Activated naive CD8-positive, alpha-beta T cell treated with anti-CD3 and anti-CD28 coated beads, Interleukin-2, amount 50 U/mL, for 16 hours (primary cell): Measurements from ENCODE around the gene TIGAR.

Source experiments
- DNase-seq: peaks from one replicate; pipeline ENCODE4 v3.0.0-alpha.2; 2020; ENCODE audit warnings: low read depth, low spot score

Gene TIGAR

DNA sequence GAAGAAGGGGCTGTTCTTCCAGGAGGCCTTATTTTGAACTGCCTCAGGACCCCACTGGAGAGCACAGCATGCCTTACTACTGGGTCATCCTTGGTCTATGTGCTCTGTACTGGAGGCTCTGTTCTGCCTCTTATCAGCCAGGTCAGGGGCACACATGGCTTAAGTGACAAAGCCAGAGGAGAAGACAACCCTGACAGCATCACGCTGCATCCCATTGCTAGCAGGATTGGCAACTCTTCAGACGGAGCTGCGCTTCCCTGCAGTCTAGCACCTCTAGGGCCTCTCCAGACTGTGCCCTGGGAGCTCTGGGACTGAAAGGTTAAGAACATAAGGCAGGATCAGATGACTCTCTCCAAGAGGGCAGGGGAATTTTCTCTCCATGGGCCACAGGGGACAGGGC is 17.3 kb upstream of the TIGAR start:
- DNase-seq: no peak

DNA sequence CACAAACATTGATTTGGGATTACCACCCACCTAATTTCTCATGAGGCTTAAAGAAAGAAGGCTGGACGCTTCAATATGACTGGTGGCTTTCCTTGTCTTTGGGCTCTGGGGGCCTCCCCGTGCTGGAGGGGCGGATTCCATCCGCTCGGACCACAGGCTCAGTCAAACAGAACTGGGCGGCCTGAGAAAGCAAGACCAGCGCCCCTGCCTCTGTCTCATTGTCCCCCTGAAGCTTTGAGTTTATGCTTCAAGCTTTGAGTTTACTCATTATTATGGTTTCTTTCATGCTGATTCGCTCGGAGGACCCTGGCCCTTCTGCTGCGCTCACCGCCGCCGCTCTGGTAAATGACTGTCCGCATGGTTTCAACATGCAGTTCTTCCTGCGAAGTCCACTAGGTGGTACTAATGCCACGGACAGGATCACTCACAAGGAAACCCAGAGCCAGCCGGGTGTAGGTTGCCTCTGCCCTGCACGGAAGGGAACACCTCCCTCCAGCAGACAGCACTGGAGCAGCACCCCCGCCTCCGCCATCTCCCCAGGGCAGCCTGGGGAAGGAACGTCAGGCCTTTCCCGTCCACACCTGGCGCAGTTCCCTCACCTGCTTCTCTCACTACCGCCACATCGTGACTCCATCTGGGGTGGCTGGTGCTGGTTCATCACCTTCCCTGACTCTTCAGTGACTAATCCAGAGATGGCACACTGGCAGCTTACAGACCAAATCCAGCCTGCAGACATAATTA is 13.2 kb upstream of the TIGAR start:
- DNase-seq: no peak

DNA sequence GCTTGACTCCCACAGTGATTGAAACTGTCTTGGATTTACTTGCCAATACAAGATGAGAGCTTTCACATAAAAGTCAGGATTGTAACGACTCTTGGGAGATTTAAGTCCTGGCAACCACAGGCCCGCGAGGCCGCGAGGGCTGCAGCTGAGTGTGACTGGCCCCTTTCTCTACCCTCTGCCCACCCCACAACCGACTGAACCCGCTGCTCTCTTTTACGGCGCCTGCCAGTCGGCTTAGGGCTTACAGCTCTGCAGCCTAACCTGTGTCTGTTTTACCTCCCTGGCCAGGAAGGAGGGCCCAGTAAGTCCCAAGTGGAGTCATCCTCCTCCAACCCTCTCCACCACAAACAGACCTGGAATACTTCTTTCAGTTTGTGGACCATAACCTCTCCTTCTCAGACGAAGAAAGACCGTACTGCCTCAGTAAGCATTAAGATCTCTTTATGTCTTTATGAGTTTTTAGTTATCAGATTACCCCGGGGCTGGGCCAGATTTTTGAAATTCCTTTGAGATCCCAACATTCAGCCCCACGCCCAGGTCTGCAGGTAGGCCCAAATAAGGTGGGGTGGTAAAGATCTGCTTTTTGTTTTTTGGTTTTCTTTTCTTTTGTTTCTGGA is 12.6 kb upstream of the TIGAR start:
- no peak for DNase-seq

DNA sequence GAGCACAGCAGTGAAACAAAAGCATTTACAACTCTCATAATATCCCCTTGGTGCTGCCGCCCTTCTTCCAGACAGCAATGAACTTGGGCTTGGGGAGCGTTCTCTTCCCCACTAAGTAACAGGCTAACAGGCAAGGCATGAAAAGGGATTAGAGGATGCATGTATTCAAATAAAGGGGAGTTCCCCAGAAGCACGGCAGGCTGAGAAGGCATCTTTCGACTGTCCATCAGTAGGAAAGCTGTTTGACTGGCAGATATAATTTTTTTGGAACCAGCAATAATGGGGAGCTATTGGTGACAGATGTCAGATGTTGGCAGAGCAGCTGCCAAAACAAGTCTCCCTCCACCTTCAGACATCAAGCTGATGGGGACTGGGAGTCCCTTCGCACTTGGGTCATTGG is 9.2 kb upstream of the TIGAR start:
- DNase-seq: no peak

DNA sequence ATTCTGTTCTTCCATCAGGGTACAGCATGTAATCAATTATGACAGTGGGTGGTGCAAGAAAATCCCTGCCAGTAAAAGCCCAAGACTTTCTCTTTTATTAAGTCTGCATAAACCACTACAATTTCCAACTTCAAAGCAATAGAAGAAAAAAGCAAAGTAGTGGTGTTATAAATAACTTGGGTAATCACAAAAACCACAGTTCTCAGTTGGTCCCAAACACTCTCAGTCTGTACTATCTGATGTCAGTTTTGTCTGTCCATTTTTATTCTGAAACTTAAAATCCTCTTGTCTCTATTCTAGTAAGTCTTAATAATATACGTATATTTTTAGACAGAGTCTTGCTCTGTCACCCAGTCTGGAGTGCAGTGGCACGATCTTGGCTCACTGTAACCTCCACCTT is 8.8 kb upstream of the TIGAR start:
- no peak for DNase-seq

DNA sequence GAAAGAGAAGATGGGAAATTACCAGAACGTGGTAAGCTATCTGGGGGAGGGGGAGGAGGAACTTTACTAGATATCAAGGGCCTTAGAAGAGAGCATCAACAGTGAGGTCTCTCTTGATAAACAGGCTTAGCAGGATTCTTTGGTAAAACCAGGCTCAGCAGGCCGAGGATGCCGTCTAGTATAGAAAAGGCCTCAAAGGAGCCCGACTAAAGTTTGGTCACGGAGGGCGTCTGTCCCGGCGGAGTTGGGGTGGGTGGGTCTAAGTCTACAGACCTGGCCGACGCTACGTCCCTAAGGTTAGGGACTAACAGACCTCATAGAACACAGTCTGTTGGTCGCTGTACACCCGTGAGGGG is 538 bp upstream of the TIGAR start:
- DNase-seq: no peak

DNA sequence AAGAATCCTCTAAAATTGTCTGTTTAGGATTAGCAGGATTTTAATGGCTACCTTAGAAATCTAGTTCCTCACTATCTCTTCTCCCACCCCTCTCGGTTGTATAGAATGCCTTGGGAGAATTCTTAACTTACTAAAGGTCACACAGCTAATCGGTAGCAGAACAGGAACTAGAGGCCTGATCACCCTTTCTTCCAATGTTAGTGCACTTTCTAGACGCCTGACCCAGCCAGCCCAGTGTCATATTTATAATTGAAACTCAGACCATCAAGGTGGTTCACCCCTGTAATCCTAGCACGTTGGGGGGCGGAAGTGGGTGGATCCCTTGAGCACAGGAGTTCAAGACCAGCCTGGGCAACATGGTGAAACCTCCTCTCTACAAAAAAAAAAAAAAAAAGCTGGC is 1.7 kb downstream of the TIGAR start:
- DNase-seq: no peak

DNA sequence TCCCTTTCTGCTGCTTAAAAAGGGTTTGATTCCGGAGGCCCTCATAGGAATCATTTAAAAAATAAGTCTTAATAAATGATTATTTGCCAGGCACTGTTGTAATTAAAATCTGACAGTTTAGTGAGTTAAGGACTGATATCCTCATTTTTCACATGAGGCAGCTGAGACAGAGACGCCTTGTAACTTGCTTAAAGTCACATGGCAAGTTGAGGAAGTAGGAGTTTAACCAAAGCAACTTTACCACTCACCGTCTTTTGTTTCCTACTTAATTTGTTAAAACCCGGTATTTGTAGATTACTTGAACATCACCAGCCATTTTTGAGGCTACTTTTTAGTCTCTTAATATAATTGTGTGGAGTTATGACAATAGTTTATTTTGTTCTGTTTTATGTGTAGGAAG is 2.4 kb downstream of the TIGAR start:
- DNase-seq: no peak

DNA sequence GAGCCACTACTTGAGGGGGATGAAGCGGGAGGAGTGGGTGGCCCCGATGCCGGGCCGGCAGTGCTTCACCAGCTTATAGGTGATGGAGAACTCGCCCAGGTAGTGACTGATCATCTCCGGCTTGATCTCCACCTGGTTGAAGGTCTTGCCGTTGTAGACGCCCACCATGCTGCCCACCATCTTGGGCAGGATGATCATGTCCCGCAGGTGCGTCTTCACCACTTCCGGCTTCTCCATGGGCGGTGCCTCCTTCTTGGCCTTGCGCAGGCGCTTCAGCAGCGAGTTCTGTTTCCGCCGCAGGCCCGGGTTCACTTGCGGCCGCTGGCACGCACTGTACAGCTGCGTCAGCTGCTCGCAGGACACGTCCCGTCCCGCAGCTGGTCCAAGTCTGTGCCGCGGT is 3.4 kb downstream of the TIGAR start:
- no peak for DNase-seq

DNA sequence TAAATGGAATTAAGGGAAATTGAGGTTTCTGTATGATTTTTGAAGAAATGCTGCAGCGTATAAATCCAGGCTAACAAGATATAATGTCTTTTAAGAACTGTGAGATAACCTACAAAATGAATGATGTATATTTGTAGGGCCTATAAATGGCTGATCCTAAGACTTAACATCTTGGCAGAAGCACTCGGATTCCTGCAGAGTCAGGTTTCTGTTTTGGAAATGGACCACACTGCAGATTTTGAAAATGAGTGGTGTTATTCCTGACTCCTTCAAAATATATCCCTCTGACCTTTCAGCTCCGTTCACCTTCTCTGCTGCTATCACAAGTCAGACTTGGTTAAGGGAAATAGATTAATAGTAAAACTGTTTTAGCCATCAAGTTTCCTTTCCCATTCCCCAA is 5.0 kb downstream of the TIGAR start:
- DNase-seq: no peak

DNA sequence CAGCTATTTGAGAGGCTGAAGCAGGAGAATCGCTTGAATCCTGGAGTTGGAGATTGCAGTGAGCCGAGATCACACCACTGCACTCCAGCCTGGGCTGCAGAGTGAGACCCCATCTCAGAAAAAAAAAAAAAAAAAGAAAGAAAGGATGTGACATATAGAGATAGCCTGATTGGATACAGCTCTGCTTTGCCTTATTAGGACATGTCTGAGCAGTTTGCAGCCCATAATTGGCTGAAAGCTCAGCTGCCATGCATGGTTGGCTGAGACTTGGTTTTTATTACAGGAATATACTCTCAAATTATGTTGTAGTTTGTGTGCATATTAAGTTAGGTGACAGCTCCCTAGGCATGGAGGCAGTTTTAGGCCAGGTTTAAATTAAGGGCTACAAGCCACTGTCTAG is 6.3 kb downstream of the TIGAR start:
- no peak for DNase-seq

DNA sequence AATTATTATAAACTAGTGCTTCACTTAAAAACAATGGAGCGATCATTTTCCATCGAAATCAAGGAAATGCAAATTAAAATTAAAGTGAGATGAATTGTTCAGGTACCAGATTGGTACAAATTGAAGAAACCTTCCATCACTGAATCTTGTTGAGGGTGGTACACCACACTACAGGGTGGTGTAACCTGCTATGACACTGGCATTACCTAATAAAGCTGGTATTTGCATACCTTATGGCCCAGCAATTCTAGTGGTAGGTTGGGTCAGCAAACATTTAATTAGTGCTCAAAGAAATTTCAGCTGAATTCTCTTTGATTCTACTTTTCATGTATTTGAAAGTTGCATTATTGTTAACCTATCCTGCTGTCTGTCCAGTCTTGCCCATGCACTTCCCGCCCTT is 9.2 kb downstream of the TIGAR start:
- no peak for DNase-seq

DNA sequence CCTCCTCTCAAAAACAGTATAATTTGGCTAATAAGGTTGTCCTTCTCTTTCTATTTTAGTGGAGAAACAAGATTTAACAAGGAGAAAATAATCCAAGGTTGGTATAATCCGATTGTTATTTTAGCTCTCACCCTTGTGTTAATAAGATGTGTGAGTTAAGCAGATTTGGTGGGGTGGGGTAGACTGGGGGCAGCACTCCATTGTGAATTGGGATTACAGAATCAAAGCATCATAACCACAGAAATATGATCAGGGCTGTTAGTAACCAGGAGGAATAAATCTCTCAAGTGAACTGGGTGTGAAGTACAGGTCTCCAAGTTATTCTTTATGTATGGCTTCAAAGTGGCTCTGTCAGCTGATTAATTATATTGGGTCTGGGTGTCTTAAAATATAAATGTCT is 10.2 kb downstream of the TIGAR start:
- DNase-seq: no peak

DNA sequence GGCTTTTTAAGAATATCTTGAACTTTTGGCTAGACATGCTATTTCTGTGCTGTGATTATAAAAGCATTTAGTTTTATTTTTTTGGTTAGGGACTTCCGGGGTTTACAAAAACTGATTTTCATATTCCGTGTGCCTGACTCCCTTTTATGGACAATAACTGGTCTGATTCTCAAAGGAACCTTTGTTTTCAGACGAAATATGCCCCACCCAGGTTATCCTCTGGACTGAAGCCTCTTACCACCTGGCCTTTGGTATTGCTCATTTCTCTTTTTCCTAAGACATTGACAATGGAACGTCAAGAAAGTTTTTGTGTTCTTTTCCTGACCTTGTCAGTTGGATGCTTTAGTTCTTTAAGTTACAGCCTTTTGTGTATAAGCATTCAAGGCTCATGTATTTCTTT is 10.8 kb downstream of the TIGAR start:
- no peak for DNase-seq

DNA sequence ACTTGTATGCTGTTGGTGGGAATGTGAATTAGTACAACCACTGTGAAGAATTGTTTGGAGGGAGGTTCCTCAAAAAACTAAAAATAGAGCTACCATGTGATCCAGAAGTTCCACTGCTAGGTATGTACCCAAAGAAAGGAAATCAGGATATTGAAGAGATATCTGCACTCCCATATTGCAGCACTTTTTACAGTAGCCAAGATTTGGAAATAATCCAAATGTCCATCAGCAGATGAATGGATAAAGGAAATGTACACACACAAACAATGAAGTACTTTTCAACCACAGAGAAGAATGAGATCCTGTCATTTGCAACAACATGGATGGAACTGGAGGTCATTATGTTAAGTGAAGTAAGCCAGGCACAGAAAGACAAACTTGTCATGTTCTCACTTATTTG is 25.9 kb downstream of the TIGAR start:
- DNase-seq: no peak

DNA sequence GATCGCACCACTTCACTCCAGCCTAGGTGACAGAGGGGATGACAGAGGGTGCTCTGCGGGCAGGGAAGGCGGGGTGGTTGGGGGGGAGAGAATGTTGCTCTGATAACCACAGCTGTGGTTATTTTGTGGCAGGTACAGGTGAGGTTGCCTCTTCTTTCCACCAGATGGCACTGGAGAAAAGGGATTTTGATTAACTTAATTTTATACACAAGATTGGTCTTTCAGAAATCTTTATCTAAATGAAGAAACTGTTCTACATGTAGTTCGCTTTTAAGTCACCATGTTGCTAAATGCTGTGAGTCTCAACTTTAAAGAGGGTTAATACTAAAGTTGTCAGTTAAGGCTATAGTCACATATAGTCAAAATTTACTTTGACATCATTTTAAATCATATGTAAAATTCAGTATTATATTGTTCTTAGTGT is 32.8 kb downstream of the TIGAR start:
- DNase-seq: no peak

DNA sequence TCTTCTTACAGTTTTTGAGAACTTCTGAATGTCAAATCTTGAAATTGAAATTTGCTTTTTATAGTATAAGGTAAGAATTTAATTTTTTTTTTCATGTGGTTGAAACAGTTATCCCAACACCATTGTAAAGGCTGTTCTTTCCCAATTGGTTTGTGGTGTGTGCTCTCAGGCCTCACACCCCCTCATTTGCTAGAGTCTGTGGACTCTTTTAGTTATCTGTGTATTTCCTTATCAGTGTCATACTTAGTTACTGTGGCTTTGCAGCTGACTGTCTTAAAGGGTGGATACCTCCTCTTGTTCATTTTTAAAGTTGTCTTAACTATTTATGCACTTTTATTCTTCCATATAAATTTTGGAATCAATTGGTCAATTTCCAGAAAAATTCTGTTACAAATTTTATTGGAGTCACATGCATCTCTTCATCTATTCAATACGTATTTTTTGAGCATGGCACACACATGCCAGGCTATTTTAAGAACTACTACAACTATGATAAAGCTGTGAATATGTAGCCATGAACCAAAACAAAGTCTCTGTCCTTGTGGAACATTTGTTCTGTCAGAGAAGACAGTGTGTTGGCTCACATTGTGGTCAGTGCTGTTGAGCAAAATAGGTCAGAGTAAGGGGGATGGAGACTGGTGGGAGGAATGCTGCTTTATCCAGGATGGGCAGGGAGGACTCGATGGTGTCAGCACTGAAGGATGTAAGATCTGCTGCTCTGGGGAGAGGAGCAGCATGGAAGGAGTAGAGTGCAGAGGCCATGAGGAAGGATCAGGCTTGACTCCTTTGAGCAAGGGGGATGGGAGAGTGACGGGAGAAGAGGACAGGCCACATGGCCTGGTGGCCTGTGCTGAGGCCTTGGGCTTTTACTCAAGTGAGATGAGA is 34.4 kb downstream of the TIGAR start:
- DNase-seq: no peak

DNA sequence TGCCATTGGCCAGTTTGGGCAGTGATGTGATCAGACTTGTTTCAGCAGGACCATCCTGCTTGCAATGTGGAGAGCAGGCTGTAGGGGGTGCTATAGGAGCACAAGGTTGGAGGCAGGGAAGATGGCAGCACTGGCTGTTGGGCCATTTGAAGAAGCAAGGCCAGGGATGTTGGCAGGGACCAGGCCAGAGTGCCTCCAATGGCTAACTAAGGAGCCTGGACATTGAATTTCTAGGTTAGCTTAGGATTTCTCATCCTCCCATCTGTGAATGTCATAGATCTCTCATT is 35.0 kb downstream of the TIGAR start:
- DNase-seq: no peak

DNA sequence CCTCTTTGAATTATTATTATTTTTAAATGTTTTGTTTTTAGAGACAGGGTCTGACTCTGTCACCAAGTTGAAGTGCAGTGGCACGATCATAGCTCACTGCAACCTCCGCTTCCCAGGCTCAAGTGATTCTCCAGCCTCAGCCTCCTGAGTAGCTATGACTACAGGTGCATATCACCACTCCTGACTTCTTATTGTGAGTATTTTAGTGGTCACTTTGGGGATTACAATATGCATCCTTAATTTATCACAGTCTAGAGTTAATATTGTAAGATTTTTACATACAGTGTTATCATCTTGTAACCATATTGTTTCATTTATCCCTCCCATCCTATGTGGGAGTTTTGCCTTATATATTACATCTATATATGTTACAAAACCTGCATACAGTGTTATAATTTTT is 45.1 kb downstream of the TIGAR start:
- no peak for DNase-seq

DNA sequence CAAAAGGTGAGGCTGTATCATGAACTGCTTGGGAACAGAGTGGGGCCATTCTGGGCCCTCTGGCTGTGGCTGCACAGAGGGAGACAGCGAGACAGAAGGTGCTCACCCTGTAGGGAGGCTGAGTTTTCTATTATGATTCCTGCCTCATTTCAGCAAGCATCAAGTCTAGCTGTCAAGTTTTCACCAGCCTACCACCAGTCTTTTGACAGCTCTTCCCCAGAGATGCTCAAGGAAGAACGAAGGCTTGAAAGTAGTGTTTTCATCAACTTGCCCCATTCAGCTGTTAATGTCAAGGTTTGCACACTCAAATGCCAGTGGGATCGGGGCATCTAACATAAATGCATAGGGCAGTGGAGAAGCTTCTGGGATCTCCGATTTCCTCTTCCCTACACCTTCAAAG is 48.5 kb downstream of the TIGAR start:
- DNase-seq: no peak

DNA sequence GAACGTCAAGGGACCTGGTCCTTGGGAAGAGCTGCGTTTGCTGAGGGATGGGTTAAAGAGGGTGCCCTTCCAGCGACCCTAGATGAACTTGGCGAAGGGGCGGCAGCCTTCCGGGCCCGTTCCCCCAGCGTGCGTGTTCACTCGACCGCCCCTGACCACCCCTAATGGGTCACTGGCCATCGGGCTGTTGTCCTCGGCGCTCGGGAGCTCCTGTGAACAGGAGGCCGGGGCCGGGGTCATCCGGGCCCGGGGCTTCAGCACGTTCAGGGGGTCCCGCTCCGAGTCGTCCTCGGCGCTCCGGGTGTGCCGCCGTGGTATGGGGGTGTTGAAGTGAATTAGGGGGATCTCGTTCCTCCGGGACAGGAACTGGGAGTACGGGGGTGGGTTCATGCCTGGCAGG is 49.3 kb downstream of the TIGAR start:
- DNase-seq: no peak

DNA sequence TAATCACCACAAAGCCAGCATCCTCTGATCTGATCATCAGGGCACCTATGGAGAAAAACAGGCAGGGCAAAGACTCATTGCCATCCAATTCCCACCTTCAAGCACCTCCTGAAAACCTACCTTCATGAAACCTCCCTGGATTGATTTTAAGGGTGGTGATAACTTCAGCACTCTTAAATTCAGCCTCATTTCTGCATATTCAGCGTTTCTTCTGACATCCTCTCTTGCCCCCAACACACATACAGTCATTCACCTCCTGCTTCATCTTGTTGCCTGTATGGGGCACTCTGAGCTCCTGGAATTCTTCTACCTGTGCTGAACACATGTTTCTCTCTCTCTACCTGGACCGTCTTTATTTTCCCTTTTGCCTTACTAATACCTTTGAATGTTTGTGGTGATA is 51.6 kb downstream of the TIGAR start:
- DNase-seq: no peak

DNA sequence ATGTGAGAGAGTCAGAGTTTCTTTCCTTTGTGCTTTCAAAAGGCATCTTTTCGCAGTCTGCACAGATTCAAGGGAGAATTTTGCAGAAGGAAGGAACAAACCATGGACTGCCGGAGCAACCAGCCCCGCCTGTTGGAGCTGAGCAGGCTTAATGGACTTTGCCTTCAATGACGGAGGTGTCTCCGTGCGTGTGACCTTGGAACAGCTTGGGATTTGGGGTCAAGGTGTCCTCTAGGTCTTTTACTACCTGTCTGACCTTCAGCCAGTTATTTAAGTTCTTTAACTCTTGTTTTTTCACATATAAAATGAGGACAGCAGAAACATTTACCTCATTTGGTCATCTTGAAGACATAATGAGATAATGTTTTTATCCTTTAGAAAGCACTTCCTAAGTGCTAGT is 54.4 kb downstream of the TIGAR start:
- DNase-seq: no peak
